ENCODE results near the gene PRDX6. TPM values are rescaled to one million over a fixed set of nuclear protein-coding genes. Genes with fewer than 3 reads are reported as not detected.
"Not testable (repeated sequence)": the region's sequence is repeated elsewhere in the genome, so short reads cannot be mapped to it uniquely, and the experiment has no call there.

PRDX6 gene
- total RNA-seq, 1 experiment from 2014 or later, result 533 TPM

- no peaks in the 10 kb centered on the region; the same call in 1 of the 2 replicates for H3K4me1 ChIP-seq (ENCODE audit: insufficient read depth, low read length)
- H3K9ac ChIP-seq (ENCODE audit: extremely low read depth, insufficient read length, low read length), result no peak overlapping the region
- H4K20me1 ChIP-seq (ENCODE audit: control insufficient read depth, insufficient read depth, insufficient read length), result no peaks in the 10 kb centered on the region
- no peak overlapping the region for H2AFZ ChIP-seq (ENCODE audit: low read length)
- H3K14ac ChIP-seq (ENCODE audit: insufficient read depth, low read length), result no peak overlapping the region
- peaks cover 18% of the 10 kb centered on the region for H3K23me2 ChIP-seq (ENCODE audit: insufficient read length, low read depth, low read length, poor library complexity, severe bottlenecking)
- no peak overlapping the region for H4K91ac ChIP-seq (ENCODE audit: insufficient read length, low read depth, low read length)
- H3K18ac ChIP-seq (ENCODE audit: insufficient read length, low read depth, low read length), result no peak overlapping the region
- H2AK5ac ChIP-seq (ENCODE audit: insufficient read length, low read length), result no peak overlapping the region
- no peaks in the 10 kb centered on the region for H3K27me3 ChIP-seq (ENCODE audit: insufficient read depth, low read length)
- H2BK12ac ChIP-seq (ENCODE audit: insufficient read length, low read depth, low read length), result no peak overlapping the region
- no peak overlapping the region for H2BK15ac ChIP-seq (ENCODE audit: low read depth, low read length)
- H2BK20ac ChIP-seq (ENCODE audit: low read depth, low read length, poor library complexity, severe bottlenecking), result no peak overlapping the region
- H4K8ac ChIP-seq (replicated peaks; ENCODE audit: insufficient read length, low read depth, low read length), result no peak overlapping the region
- no peak overlapping the region for H3T11ph ChIP-seq (ENCODE audit: low read length)
- Mint-ChIP-seq H3K4me3 (no peak overlapping the region), H3K27me3 (ENCODE audit: low read depth) (no peaks in the 10 kb centered on the region), H3K36me3 (ENCODE audit: insufficient read depth in 1 of 3, low read depth in 3 of 3) (peaks cover 35 to 58% (median 42%) of the 10 kb centered on the region in 3 experiments), H3K27ac (peak overlapping the region in 2 of 3 experiments; percentile 44 to 65; a peak in 1 of 7 replicates), H3K4me1 (peaks cover 24 to 36% of the 10 kb centered on the region in 2 experiments), H3K9me3 (peaks cover 30% of the 10 kb centered on the region in 2 experiments)
- no peaks in the 10 kb centered on the region for H3K79me1 ChIP-seq (ENCODE audit: insufficient read depth, low read depth, low read length, poor library complexity, severe bottlenecking)
- no CpG with 5 or more reads among the region's 5 CpGs for WGBS (ENCODE audit: extremely low coverage, insufficient read length, low lambda C conversion rate)
- TF ChIP-seq CTCF (conservative IDR thresholded peaks at IDR 0.05), result no peak
- no peak overlapping the region for H2BK120ac ChIP-seq (ENCODE audit: low read depth, low read length, poor library complexity, severe bottlenecking)
- peaks cover 20% of the 10 kb centered on the region; the same call in 1 of the 2 replicates for H3K79me2 ChIP-seq (ENCODE audit: insufficient read depth, low read length)
- H3K9me3 ChIP-seq (ENCODE audit: control insufficient read depth, low read depth, low read length), result peaks cover 8% of the 10 kb centered on the region
- H3K4me2 ChIP-seq (ENCODE audit: insufficient read depth, insufficient read length, low read length), result no peak overlapping the region
- H4K5ac ChIP-seq (ENCODE audit: insufficient read length, low read depth, low read length), result no peak overlapping the region
- no peak overlapping the region for H3K4ac ChIP-seq (ENCODE audit: low read depth, low read length)
- H3K56ac ChIP-seq (ENCODE audit: insufficient read length, low read depth, low read length), result no peak overlapping the region
- no peak for DNase-seq
- H3K23ac ChIP-seq (ENCODE audit: insufficient read length, low read depth, low read length), result no peak overlapping the region
- H3K27ac ChIP-seq (ENCODE audit: insufficient read length, low read depth, low read length), result no peak overlapping the region
- H2BK5ac ChIP-seq (ENCODE audit: insufficient read length, low read length), result no peak overlapping the region
These were observed 2.9 kb upstream of the PRDX6 start for GRCh38 chr1:173474097-173474779.

- H4K5ac ChIP-seq (ENCODE audit: insufficient read length, low read depth, low read length); H2AFZ ChIP-seq (ENCODE audit: low read length); DNase-seq; H2AK5ac ChIP-seq (ENCODE audit: insufficient read length, low read length); H3K4ac ChIP-seq (ENCODE audit: low read depth, low read length); H3K56ac ChIP-seq (ENCODE audit: insufficient read length, low read depth, low read length); H4K20me1 ChIP-seq (ENCODE audit: control insufficient read depth, insufficient read depth, insufficient read length); H3K23ac ChIP-seq (ENCODE audit: insufficient read length, low read depth, low read length); H3K18ac ChIP-seq (ENCODE audit: insufficient read length, low read depth, low read length); H3K27me3 Mint-ChIP-seq (ENCODE audit: low read depth); H2BK12ac ChIP-seq (ENCODE audit: insufficient read length, low read depth, low read length); H2BK20ac ChIP-seq (ENCODE audit: low read depth, low read length, poor library complexity, severe bottlenecking); H2BK5ac ChIP-seq (ENCODE audit: insufficient read length, low read length); H3K79me1 ChIP-seq (ENCODE audit: insufficient read depth, low read depth, low read length, poor library complexity, severe bottlenecking); H2BK15ac ChIP-seq (ENCODE audit: low read depth, low read length); H3K14ac ChIP-seq (ENCODE audit: insufficient read depth, low read length); H3K9me3 ChIP-seq (ENCODE audit: control insufficient read depth, low read depth, low read length); H3K27me3 ChIP-seq (ENCODE audit: insufficient read depth, low read length); H3K9ac ChIP-seq (ENCODE audit: extremely low read depth, insufficient read length, low read length); H4K91ac ChIP-seq (ENCODE audit: insufficient read length, low read depth, low read length); H3K4me2 ChIP-seq (ENCODE audit: insufficient read depth, insufficient read length, low read length); H4K8ac ChIP-seq (replicated peaks; ENCODE audit: insufficient read length, low read depth, low read length); H2BK120ac ChIP-seq (ENCODE audit: low read depth, low read length, poor library complexity, severe bottlenecking); H3K4me1 ChIP-seq (ENCODE audit: insufficient read depth, low read length); H3T11ph ChIP-seq (ENCODE audit: low read length); H3K27ac ChIP-seq (ENCODE audit: insufficient read length, low read depth, low read length): not testable (repeated sequence)
- peaks cover 18% of the 10 kb centered on the region for H3K23me2 ChIP-seq (ENCODE audit: insufficient read length, low read depth, low read length, poor library complexity, severe bottlenecking)
- H3K79me2 ChIP-seq (ENCODE audit: insufficient read depth, low read length), result peaks cover 23% of the 10 kb centered on the region; the same call in 1 of the 2 replicates
- peak overlapping the region in 2 of 3 experiments; percentile 44 to 65; a peak in 3 of 7 replicates for H3K27ac Mint-ChIP-seq
- H3K4me1 Mint-ChIP-seq, result peaks cover 31 to 43% of the 10 kb centered on the region in 2 experiments
- H3K9me3 Mint-ChIP-seq, result peaks cover 26 to 27% of the 10 kb centered on the region in 2 experiments
- H3K36me3 Mint-ChIP-seq (ENCODE audit: insufficient read depth in 1 of 3, low read depth in 3 of 3), result peaks cover 39 to 58% (median 45%) of the 10 kb centered on the region in 3 experiments
- H3K4me3 Mint-ChIP-seq, result peak overlapping the region; percentile 14 to 57; a peak in 4 of 5 replicates
- whole genome bisulfite sequencing (ENCODE audit: extremely low coverage, insufficient read length, low lambda C conversion rate), result no CpG with 5 or more reads among the region's 17 CpGs
These were observed 2.2 kb upstream of the PRDX6 start for GRCh38 chr1:173474780-173475421.
